GM18499 (cell line): Measurements from ENCODE around the gene SNAI3.
"Not testable (repeated sequence)": the region's sequence is repeated elsewhere in the genome, so short reads cannot be mapped to it uniquely, and the experiment has no call there.

ENCODE experiments used
- ATAC-seq: cut with Tn5 transposase; IDR thresholded peaks from one replicate; pipeline ENCODE4 v1.9.1; 2021; ENCODE audit warnings: moderate number of reproducible peaks; ENCODE audit not compliant: insufficient read depth, unreplicated experiment

SNAI3 gene

GRCh38 chr16:88676502-88677242 is 9.6 kb downstream of the SNAI3 start:
- no peak for ATAC-seq

- no peak for ATAC-seq
Observed at GRCh38 chr16:88673716-88674379, 12.5 kb downstream of the SNAI3 start.

- ATAC-seq = no peak
Observed at GRCh38 chr16:88672776-88673175, 13.5 kb downstream of the SNAI3 start.

GRCh38 chr16:88671806-88672205 is 14.5 kb downstream of the SNAI3 start:
- ATAC-seq = no peak

GRCh38 chr16:88669980-88670379 is 16.3 kb downstream of the SNAI3 start:
- no peak for ATAC-seq

GRCh38 chr16:88669493-88669892 is 16.8 kb downstream of the SNAI3 start:
- ATAC-seq = not testable (repeated sequence)

GRCh38 chr16:88667461-88667860 is 18.8 kb downstream of the SNAI3 start:
- no peak for ATAC-seq

GRCh38 chr16:88665570-88665969 is 20.7 kb downstream of the SNAI3 start:
- no peak for ATAC-seq

- ATAC-seq = no peak
Observed at GRCh38 chr16:88665148-88665547, 21.2 kb downstream of the SNAI3 start.

GRCh38 chr16:88662843-88663606 is 23.3 kb downstream of the SNAI3 start, which contains the start of gene MVD:
MVD (minus strand) TSS chr16:88663091; CDS start chr16:88663080, 11 bp downstream.
- ATAC-seq = peak; percentile 83

GRCh38 chr16:88662222-88662842 is 24.0 kb downstream of the SNAI3 start:
- no peak for ATAC-seq

GRCh38 chr16:88661468-88661867 is 24.8 kb downstream of the SNAI3 start:
- no peak for ATAC-seq

GRCh38 chr16:88659160-88659559 is 27.1 kb downstream of the SNAI3 start:
- ATAC-seq = no peak

GRCh38 chr16:88658714-88659113 is 27.6 kb downstream of the SNAI3 start:
- ATAC-seq = no peak

- ATAC-seq = no peak
Observed at GRCh38 chr16:88657371-88657770, 28.9 kb downstream of the SNAI3 start.

GRCh38 chr16:88656291-88656980 is 29.9 kb downstream of the SNAI3 start:
- ATAC-seq = no peak

GRCh38 chr16:88655733-88656281 is 30.5 kb downstream of the SNAI3 start:
- ATAC-seq = no peak

- no peak for ATAC-seq
Observed at GRCh38 chr16:88655053-88655732, 31.1 kb downstream of the SNAI3 start.

GRCh38 chr16:88654363-88655052 is 31.8 kb downstream of the SNAI3 start:
- no peak for ATAC-seq
